Measurements from ENCODE around the gene ESYT3. TPM values are rescaled to one million over a fixed set of nuclear protein-coding genes. Genes with fewer than 3 reads are reported as not detected.

ESYT3 gene
- total and polyA plus RNA-seq, 2 experiments from 2014 or later: 3.5 to 8.2 TPM

DNA sequence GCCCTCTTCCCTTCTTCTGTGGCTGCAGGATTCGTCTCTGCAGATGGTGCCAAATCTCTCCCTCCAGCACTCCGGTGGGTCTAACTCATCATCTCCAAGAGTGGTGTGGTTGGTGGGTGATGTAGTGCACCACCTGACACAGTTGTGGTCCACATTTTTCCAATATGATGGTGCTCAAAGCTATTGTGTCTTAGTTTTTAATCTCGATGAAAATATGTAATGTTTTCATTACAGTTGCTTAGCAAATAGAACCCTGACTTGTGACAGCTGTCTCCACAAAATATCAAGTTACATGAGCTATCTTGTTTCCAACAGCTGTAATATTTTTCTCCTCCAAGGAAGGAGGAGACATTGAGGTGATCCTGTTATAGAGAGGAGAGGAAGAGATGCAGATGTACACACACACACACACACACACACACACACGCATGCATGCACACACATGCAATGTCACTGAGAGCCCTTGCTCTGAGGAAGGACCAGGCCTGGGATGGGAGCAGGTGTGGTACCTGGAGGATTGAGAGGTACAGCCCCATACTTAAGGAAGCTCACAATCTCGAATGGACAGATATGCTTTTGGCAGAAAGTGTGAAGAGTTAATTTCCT, 15.7 kb upstream of the ESYT3 start:
- Histone ChIP-seq H3K9me2 (ENCODE audit: insufficient read depth) (0 out of 2 replicates have a peak, but pooled peaks cover 5% of the 10 kb centered on the region), H3F3A (replicated peaks; ENCODE audit: low read depth) (no peaks in the 10 kb centered on the region), H3K27ac (ENCODE audit: low read depth) (no peak overlapping the region), H3K4me3 (no peak overlapping the region), H4K20me1 (replicated peaks; ENCODE audit: insufficient read depth) (no peaks in the 10 kb centered on the region), H3K4me2 (no peak overlapping the region), H3K79me2 (replicated peaks; ENCODE audit: insufficient read depth) (no peaks in the 10 kb centered on the region), H3K36me3 (ENCODE audit: insufficient read depth) (no peaks in the 10 kb centered on the region), H3K27me3 (ENCODE audit: insufficient read depth) (no peaks in the 10 kb centered on the region), H2AFZ (no peak overlapping the region), H3K4me1 (ENCODE audit: insufficient read depth) (no peaks in the 10 kb centered on the region)
- ATAC-seq: no peak
- no peak for DNase-seq (ENCODE audit: low spot score)
- H3K4me1 Mint-ChIP-seq: peaks cover 22% of the 10 kb centered on the region
- peaks cover 17% of the 10 kb centered on the region; the same call in 2 of the 3 replicates for H3K9me3 Mint-ChIP-seq
- no peak overlapping the region for H3K4me3 Mint-ChIP-seq
- TF ChIP-seq, protein P1, sequence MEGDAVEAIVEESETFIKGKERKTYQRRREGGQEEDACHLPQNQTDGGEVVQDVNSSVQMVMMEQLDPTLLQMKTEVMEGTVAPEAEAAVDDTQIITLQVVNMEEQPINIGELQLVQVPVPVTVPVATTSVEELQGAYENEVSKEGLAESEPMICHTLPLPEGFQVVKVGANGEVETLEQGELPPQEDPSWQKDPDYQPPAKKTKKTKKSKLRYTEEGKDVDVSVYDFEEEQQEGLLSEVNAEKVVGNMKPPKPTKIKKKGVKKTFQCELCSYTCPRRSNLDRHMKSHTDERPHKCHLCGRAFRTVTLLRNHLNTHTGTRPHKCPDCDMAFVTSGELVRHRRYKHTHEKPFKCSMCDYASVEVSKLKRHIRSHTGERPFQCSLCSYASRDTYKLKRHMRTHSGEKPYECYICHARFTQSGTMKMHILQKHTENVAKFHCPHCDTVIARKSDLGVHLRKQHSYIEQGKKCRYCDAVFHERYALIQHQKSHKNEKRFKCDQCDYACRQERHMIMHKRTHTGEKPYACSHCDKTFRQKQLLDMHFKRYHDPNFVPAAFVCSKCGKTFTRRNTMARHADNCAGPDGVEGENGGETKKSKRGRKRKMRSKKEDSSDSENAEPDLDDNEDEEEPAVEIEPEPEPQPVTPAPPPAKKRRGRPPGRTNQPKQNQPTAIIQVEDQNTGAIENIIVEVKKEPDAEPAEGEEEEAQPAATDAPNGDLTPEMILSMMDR (conservative IDR thresholded peaks at IDR 0.05; ENCODE audit: low read depth in 2 of 2): no peak
- TF ChIP-seq CREB1 (CRISPR knock-in tag; IDR thresholded peaks at IDR 0.05; ENCODE audit: low read depth): no peak
- TF ChIP-seq EZH2phosphoT487 (IDR thresholded peaks at IDR 0.05; ENCODE audit: unreplicated experiment): no peak
- TF ChIP-seq ZNF331 (CRISPR knock-in tag; IDR thresholded peaks at IDR 0.05; ENCODE audit: low read depth): no peak
- no peak for TF ChIP-seq EZH2 (IDR thresholded peaks at IDR 0.05; ENCODE audit: low read depth, unreplicated experiment)
- TF ChIP-seq, protein P2, sequence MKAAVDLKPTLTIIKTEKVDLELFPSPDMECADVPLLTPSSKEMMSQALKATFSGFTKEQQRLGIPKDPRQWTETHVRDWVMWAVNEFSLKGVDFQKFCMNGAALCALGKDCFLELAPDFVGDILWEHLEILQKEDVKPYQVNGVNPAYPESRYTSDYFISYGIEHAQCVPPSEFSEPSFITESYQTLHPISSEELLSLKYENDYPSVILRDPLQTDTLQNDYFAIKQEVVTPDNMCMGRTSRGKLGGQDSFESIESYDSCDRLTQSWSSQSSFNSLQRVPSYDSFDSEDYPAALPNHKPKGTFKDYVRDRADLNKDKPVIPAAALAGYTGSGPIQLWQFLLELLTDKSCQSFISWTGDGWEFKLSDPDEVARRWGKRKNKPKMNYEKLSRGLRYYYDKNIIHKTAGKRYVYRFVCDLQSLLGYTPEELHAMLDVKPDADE (IDR thresholded peaks at IDR 0.05): no peak
- no peak for TF ChIP-seq ZNF114 (CRISPR knock-in tag; IDR thresholded peaks at IDR 0.05)
- no peak for TF ChIP-seq JUNB (IDR thresholded peaks at IDR 0.05; ENCODE audit: unreplicated experiment)
- peaks cover 7% of the 10 kb centered on the region for H3K27me3 Mint-ChIP-seq (ENCODE audit: insufficient read depth, low read depth, poor library complexity)
- H3K27ac Mint-ChIP-seq: no peak overlapping the region
- peaks cover 9% of the 10 kb centered on the region; the same call in 2 of the 3 replicates for H3K36me3 Mint-ChIP-seq (ENCODE audit: low read depth)

- peaks cover 9% of the 10 kb centered on the region; the same call in 2 of the 3 replicates for H3K36me3 Mint-ChIP-seq (ENCODE audit: low read depth)
- no peak overlapping the region for H3K27ac Mint-ChIP-seq
- Histone ChIP-seq H3K27me3 (ENCODE audit: insufficient read depth) (no peaks in the 10 kb centered on the region), H3K27ac (ENCODE audit: low read depth) (no peak overlapping the region), H2AFZ (no peak overlapping the region), H3K4me3 (no peak overlapping the region), H3K9me2 (ENCODE audit: insufficient read depth) (0 out of 2 replicates have a peak, but pooled peaks cover 9% of the 10 kb centered on the region), H3K4me2 (no peak overlapping the region), H3F3A (replicated peaks; ENCODE audit: low read depth) (no peaks in the 10 kb centered on the region), H3K36me3 (ENCODE audit: insufficient read depth) (no peaks in the 10 kb centered on the region), H3K4me1 (ENCODE audit: insufficient read depth) (no peaks in the 10 kb centered on the region), H4K20me1 (replicated peaks; ENCODE audit: insufficient read depth) (no peaks in the 10 kb centered on the region), H3K79me2 (replicated peaks; ENCODE audit: insufficient read depth) (no peaks in the 10 kb centered on the region)
- H3K4me1 Mint-ChIP-seq: peaks cover 15% of the 10 kb centered on the region
- peak; percentile 62 for ATAC-seq
- H3K4me3 Mint-ChIP-seq: no peak overlapping the region
- peaks cover 5% of the 10 kb centered on the region for H3K27me3 Mint-ChIP-seq (ENCODE audit: insufficient read depth, low read depth, poor library complexity)
- DNase-seq (ENCODE audit: low spot score): no peak
- H3K9me3 Mint-ChIP-seq: peaks cover 17% of the 10 kb centered on the region; the same call in 2 of the 3 replicates
- TF ChIP-seq EZH2 (IDR thresholded peaks at IDR 0.05; ENCODE audit: low read depth, unreplicated experiment): no peak
- TF ChIP-seq EZH2phosphoT487 (IDR thresholded peaks at IDR 0.05; ENCODE audit: unreplicated experiment): no peak
- no peak for TF ChIP-seq NANOG (IDR thresholded peaks at IDR 0.05; ENCODE audit: borderline replicate concordance)
- TF ChIP-seq, protein P3, sequence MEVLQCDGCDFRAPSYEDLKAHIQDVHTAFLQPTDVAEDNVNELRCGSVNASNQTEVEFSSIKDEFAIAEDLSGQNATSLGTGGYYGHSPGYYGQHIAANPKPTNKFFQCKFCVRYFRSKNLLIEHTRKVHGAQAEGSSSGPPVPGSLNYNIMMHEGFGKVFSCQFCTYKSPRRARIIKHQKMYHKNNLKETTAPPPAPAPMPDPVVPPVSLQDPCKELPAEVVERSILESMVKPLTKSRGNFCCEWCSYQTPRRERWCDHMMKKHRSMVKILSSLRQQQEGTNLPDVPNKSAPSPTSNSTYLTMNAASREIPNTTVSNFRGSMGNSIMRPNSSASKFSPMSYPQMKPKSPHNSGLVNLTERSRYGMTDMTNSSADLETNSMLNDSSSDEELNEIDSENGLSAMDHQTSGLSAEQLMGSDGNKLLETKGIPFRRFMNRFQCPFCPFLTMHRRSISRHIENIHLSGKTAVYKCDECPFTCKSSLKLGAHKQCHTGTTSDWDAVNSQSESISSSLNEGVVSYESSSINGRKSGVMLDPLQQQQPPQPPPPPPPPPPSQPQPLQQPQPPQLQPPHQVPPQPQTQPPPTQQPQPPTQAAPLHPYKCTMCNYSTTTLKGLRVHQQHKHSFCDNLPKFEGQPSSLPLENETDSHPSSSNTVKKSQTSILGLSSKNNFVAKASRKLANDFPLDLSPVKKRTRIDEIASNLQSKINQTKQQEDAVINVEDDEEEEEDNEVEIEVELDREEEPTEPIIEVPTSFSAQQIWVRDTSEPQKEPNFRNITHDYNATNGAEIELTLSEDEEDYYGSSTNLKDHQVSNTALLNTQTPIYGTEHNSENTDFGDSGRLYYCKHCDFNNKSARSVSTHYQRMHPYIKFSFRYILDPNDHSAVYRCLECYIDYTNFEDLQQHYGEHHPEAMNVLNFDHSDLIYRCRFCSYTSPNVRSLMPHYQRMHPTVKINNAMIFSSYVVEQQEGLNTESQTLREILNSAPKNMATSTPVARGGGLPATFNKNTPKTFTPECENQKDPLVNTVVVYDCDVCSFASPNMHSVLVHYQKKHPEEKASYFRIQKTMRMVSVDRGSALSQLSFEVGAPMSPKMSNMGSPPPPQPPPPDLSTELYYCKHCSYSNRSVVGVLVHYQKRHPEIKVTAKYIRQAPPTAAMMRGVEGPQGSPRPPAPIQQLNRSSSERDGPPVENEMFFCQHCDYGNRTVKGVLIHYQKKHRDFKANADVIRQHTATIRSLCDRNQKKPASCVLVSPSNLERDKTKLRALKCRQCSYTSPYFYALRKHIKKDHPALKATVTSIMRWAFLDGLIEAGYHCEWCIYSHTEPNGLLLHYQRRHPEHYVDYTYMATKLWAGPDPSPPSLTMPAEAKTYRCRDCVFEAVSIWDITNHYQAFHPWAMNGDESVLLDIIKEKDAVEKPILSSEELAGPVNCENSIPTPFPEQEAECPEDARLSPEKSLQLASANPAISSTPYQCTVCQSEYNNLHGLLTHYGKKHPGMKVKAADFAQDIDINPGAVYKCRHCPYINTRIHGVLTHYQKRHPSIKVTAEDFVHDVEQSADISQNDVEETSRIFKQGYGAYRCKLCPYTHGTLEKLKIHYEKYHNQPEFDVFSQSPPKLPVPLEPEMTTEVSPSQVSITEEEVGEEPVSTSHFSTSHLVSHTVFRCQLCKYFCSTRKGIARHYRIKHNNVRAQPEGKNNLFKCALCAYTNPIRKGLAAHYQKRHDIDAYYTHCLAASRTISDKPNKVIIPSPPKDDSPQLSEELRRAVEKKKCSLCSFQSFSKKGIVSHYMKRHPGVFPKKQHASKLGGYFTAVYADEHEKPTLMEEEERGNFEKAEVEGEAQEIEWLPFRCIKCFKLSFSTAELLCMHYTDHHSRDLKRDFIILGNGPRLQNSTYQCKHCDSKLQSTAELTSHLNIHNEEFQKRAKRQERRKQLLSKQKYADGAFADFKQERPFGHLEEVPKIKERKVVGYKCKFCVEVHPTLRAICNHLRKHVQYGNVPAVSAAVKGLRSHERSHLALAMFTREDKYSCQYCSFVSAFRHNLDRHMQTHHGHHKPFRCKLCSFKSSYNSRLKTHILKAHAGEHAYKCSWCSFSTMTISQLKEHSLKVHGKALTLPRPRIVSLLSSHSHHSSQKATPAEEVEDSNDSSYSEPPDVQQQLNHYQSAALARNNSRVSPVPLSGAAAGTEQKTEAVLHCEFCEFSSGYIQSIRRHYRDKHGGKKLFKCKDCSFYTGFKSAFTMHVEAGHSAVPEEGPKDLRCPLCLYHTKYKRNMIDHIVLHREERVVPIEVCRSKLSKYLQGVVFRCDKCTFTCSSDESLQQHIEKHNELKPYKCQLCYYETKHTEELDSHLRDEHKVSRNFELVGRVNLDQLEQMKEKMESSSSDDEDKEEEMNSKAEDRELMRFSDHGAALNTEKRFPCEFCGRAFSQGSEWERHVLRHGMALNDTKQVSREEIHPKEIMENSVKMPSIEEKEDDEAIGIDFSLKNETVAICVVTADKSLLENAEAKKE (CRISPR knock-in tag; IDR thresholded peaks at IDR 0.05): no peak
- no peak for TF ChIP-seq STAT1 (IDR thresholded peaks at IDR 0.05; ENCODE audit: unreplicated experiment)
- no peak for TF ChIP-seq ZNF114 (CRISPR knock-in tag; IDR thresholded peaks at IDR 0.05)
- no peak for TF ChIP-seq CREB1 (CRISPR knock-in tag; IDR thresholded peaks at IDR 0.05; ENCODE audit: low read depth)
- TF ChIP-seq POLR2AphosphoS5 (IDR thresholded peaks at IDR 0.05; ENCODE audit: low read depth): no peak
- TF ChIP-seq ZNF331 (CRISPR knock-in tag; IDR thresholded peaks at IDR 0.05; ENCODE audit: low read depth): no peak
- no peak for TF ChIP-seq JUNB (IDR thresholded peaks at IDR 0.05; ENCODE audit: unreplicated experiment)
Observed at GRCh38 chr3:138423316-138423715, 11.1 kb upstream of the ESYT3 start.
